Stimulated activated CD8-positive, alpha-beta memory T cell treated with anti-CD3 and anti-CD28 coated beads, Interleukin-4, amount 100 ng/mL, for 48 hours (primary cell): ENCODE measurements around the gene NME5.
"Not testable (repeated sequence)": the region's sequence is repeated elsewhere in the genome, so short reads cannot be mapped to it uniquely, and the experiment has no call there.

Source experiments
- DNase-seq: peaks from one replicate; pipeline ENCODE4 v3.0.0-alpha.2; 2020

NME5 gene, protein sequence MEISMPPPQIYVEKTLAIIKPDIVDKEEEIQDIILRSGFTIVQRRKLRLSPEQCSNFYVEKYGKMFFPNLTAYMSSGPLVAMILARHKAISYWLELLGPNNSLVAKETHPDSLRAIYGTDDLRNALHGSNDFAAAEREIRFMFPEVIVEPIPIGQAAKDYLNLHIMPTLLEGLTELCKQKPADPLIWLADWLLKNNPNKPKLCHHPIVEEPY

DNA sequence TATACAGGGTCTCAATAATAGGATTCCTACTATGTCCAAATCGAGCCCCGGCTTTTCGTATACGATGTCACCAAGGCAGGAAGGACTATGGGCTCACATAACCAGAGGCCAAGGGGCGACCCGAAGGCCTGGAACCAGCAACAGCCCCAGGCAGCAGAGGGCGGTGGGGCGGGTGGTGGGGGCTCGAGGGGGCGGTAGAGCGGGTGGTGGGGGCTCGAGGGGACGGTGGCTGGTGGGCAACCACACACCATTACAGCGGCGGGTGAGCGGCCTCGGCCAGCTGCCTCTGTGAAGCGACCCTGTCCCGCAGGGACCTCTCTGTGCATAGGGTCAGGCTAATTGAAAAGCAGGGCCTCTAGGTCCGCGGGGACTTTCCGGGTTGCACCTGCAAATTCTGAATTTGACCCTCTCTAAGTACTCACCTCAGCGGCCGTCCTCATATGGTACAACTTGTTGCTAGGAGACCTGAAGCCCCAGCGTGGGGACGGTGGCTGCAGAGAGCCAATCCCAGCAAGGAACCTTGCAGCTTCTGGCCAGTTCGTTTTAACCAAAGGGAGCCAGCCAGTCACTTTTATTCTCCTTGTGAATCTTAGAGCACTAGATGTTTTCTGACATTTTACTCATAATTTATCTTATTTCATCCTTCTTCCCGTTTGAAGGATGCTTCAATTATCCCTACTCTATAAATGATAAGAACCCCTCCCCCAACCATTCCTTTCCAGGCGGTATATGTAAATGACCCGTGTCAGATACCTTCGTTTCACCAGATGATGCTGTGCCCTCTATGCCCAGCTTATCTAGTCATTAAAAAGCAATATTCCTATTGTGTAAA is at the start of gene NME5:
TSS of gene NME5 (minus strand) at position 480 of the 832 bp plus-strand sequence. CDS start 648 bp downstream, outside the sequence.
- DNase-seq = peak; percentile 31

DNA sequence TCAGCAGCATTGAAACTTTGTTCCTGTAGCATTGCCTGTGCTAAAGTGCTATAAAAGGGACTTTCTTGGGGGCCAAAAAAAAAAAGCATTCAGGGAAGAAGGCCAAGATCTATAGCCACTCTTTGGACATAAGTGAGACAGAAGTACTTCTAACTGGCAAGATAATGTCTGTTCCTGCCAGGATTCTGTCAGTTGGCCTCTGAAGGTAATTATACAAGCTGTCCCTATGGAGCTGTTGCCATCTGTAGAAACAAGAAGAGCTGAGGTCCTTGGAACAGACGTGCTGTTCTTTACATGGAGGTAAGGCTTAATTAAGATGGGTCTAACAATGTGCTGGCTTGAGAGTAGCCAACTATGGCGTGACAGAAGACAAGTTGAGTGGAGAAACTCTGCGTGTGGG is 49.4 kb upstream of the NME5 start:
- no peak for DNase-seq

DNA sequence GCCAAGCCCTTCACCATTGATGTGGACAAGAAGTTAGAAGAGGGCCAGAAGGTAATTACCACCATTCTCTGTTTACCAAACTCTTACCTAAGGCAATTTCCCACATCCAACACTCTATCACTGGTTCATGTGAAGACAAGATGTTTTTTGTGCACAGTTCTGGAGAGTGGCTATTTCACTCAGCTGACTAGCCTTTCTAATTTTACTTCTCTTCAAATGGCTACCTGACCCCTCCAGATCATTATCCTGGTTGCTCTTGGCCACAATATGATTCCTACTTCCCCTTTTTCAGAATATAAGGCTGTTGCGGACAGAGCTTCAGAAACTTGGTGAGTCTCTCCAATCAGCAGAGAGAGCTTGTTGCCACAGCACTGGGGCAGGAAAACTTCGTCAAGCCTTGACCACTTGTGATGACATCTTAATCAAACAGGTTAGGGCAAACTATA is 46.8 kb upstream of the NME5 start:
- no peak for DNase-seq

DNA sequence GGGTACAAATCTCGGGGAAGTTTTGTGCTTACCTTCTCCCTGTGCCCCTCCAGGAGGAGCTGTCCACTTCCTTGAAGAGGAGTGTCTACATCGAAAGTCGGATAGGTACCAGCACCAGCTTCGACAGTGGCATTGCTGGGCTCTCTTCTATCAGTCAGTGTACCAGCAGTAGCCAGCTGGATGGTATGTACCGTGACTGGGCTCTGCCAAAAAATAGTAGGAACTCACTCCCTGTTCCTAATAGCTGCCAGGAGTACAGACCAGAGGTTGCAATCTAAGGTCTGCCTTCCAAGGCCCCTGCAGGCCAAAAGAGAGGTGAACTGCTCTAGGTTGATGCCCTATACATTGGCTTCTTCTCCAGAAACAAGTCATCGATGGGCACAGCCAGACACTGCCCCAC is 43.6 kb upstream of the NME5 start:
- no peak for DNase-seq

DNA sequence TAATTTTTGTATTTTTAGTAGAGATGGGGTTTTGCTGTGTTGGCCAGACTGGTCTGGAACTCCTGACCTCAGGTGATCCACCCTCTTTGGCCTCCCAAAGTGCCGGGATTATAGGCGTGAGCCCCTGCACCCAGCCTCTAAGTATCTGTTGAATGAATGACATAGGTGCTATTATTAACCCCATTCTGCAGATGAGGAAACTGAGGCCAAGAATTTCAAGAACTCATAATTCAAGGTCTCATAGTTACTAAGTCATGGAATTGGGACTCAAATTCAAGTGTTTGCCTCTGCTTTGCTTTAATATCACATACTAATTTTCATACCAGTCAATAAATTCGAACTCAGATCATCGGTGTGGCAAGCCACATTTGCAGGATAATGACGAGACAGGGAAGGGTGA is 41.6 kb upstream of the NME5 start:
- no peak for DNase-seq

DNA sequence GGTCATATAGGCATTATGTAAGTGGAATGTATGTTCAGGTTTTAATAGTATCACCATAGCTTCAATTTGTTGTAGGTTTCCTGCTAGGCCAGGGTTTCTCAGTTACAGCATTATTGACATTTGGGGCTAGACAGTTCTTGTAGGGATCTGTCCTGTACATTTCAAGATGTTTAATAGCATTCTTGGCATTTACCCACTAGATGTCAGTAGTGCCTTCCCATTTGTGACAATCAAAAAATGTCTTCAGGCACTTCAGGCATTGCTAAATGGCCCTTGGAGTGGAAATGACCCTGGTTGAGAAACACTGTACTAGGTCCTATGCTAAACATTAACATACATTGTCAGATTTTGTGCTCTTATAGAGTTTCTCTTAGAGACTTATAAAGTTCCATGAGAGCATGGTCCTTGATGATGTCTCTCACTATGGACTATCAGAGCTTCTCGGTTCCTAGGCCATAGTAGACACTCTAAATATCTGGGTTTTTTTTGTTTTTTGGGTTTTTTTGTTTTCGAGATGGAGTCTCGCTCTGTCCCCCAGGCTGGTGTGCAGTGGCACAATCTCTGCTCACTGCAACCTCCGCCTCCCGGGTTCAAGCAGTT is 41.1 kb upstream of the NME5 start:
- no peak for DNase-seq

DNA sequence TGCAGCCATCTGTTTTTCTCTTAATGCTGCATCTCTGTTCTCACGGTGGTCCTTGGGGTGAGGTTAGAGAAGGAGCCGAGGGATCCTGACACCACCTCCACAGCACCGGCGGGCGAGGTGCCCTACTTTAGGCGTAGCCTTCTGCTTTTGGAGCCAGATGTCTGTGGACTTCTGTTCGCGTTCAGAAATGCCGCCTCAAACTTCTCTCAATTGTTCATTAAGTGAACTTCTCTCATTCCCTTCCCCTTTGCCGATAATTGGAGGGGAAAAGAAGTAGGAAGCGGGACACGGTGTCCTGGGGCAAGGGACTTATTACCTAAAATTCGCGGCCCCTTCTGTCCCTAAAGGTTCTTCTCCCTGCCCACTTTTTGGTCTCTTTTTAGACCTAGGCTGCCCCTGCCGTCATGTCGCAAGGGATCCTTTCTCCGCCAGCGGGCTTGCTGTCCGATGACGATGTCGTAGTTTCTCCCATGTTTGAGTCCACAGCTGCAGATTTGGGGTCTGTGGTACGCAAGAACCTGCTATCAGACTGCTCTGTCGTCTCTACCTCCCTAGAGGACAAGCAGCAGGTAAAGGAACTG is 40.1 kb upstream of the NME5 start:
- peak; percentile 34 for DNase-seq

DNA sequence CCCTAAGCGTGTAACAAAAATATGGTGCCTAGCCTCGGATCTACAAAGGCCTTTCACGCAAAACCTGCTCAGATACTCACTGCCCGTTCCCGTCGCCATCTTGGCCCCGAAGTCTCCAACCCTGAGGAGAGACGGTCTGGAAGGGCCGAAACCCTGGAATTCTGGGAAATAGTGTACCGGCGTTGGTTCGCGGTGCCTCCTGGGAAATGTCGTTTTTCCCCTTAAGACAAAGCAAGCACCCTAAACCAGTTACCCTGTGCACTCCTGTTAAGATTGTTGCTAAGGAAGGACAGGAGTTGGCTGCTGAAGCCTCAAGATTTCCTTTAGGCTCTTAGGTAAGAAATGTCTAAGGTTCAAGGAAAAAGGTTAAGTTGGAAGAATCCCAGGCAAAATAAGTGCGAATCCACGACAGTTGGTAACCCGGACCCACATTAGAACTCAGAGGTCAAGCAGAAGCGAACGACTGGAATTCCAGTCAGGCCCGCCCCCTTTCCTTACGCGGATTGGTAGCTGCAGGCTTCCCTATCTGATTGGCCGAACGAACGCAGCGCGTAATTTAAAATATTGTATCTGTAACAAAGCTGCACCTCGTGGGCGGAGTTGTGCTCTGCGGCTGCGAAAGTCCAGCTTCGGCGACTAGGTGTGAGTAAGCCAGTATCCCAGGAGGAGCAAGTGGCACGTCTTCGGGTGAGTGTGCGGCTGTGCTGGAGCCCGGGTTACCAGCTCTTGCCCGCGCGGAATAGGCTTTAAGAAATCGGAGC is 39.5 kb upstream of the NME5 start, which contains the start of the genes BRD8 and KIF20A:
TSS of gene BRD8 (minus strand) at position 115 of the 761 bp plus-strand sequence. CDS start at position 99, 16 bp downstream.
TSS of gene KIF20A (plus strand) at position 597 of the 761 bp plus-strand sequence. CDS start 569 bp downstream, outside the sequence.
- peak; percentile 94 for DNase-seq

DNA sequence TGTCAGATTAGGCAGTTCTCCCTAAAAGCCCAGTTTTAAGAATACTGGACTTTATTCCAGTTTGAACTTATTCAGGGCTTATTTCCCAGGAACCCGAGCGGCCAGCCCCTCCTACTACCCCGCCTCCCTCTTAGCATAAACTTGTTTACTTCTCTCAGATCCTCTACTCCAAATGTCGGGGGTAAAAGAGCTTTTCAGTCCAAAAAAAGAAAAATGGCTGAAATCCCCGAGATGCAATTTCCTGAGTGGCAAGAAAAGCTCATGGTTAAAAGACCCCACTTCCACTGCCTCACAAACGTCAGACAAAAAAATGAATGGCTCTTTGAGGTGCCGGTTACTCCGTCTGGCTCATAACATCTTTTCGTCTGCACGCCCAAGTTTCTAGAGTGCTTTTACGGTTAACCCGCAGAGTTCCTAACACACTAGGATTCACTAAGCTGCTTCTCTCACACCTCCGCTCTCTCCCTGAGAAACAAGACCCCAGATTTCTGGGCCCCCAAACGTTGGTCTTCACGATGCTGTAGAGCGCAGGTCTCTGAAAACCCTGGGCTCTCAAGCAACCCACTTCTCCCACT is 38.8 kb upstream of the NME5 start:
- peak; percentile 54 for DNase-seq

DNA sequence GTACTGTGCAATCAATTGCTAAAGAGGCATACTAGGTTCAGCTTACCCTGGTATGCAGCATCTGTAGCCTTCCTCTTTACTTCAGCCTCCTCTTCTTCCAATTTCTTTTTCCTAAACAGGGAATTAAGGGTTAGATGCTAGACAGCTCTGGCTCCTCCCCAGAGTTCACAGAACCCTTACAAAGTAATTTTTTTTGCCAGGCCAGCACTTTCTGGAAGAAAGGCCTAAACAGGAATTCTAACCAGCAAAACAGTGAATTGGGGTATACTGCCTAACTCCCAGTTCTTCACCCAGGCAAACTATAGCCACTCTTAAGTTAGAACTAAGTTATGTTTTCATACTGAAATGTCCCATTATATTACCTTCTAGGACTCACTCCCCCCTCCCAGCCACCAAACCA is 31.1 kb upstream of the NME5 start:
- DNase-seq = no peak

DNA sequence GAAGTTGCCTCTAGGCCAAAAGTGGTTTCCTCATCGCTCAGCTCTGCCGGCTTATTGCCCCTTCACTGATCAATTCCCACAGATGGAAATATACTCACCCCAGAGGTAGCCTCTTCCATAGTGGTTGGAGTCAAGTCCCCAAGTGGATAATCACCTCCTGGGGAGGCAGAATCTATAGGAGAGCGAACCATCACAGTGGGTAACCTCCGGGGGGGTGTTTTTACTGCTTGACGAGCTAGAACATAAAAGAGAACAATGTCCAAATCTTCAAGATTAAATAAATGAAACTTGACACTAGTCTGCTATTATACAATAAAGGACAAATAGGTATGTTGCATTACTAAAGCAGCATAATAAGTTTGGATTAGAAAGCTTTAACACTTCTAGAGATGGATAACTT is 29.9 kb upstream of the NME5 start:
- DNase-seq = no peak

DNA sequence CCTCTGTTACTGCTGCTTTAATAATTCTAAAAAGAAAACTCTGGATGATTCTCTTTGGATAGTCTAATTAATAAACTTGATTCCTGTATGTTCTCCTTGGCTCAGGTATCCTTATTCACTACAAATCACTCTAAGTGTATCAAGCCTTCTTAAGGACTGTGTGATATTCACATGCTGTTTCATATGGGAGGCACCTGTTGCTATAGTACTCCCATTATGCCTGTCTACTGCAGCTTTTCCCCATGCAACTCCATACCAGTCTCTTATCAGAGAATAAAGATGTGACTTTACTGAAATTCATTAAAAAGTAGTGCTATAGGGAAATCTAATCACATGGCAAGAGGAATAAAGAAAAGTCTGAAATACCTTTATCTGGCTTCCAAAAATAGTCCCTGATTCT is 24.5 kb upstream of the NME5 start:
- no peak for DNase-seq

DNA sequence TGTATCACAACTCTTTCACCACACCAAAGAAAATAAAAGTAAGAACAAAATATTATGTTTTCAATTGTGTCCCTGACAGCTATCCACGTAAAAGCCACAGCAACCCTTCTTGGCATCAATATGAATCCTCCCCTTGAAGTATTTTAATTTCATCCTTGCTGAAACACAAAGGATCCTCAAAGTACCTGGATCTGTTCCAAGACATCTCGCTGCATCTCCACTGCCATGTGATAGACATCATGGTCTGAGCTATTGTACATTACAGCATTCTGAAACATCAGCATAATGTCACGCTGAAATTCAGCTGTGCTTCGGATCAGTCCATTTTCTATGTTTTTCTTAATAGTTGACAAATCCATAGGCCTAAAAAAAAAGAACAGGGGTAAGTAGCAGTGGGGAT is 21.5 kb upstream of the NME5 start:
- no peak for DNase-seq

DNA sequence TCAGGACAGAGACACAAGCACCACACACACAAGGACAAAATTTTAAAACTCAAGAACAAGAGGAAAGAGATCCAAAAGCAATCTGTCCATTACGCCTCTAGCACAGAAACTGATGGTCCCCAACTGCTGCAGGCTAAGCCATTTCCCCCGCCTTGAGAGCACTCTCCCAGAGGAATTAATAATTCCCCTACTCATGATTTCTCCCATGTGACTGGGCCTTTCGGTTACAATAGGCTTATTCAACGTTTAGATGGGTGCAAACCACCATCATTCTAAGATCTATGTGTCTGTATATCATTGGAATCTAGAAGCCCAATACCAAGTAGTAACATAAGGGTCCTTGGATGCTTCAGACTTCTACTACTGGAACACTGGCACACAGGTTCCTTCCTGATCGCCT is 20.4 kb upstream of the NME5 start:
- DNase-seq = no peak

DNA sequence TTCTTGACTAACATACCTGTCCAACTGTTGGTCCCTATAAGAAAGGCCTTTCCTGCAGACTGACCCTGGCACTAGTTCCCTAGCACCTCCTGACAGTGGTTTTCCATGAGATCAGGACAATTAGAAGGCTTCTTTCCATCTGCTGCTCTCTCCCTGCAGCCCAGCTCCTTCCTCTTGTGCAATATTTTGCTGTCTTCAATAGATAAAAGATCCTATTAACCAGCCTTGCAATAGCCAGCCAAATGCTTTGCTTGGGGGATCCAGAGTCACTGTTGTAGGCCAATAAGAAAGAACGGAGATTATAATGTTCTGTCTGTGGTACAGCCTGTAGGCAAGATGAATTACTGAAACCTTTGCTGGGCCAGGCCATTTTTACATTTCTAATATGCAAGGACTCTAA is 18.4 kb upstream of the NME5 start:
- no peak for DNase-seq

DNA sequence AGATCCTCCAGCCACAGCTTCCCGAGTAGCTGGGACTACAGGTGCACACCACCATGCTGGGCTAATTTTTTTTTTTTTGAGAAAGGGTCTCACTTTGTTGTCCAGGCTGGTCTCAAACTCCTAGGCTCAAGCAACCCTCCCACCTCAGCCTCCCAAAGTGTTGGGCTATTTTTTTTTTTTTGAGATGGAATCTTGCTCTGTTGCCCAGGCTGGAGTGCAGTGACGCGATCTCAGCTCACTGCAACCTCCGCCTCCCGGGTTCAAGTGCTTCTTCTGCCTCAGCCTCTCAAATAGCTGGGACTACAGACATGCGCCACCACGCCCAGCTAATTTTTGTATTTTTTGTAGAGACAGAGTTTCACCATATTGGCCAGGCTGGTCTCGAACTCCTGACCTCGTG is 16.7 kb upstream of the NME5 start:
- DNase-seq = not testable (repeated sequence)

DNA sequence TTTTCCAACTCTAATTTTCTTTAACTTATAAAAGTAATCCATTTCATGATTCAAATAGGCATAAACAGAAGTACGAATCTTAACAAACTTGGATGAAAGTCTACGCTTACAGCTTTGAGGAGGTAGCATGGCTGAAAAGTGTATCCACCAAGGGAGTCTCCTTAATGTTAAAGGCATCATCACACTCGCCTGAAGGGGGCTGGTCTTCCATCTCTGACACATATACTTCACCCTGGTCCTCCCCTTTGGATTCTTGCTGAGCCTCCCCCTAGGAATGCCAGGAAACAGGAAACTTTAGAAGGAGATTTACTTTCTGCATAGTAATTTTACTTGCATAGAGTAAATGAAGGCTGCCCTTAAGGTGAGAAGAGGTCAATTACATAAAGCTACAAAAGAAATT is 10.3 kb upstream of the NME5 start:
- no peak for DNase-seq

DNA sequence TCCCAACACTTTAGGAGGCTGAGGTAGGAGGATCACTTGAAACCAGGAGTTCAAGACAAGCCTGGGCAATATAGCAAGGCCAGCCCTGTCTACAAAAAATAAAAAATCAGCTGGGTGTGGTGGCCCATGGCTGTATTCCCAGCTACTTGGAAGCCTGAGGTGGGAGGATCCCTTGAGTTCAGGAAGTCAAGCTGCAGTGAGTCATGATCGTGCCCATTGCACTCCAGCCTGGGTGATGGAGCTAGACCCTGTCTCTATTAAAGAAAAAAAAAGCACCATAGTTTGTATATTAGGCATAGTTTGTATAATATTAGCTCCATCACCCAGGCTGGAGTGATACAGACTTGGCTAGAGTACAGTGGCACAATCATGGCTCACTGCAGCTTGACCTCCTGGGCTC is 9.6 kb upstream of the NME5 start:
- no peak for DNase-seq

DNA sequence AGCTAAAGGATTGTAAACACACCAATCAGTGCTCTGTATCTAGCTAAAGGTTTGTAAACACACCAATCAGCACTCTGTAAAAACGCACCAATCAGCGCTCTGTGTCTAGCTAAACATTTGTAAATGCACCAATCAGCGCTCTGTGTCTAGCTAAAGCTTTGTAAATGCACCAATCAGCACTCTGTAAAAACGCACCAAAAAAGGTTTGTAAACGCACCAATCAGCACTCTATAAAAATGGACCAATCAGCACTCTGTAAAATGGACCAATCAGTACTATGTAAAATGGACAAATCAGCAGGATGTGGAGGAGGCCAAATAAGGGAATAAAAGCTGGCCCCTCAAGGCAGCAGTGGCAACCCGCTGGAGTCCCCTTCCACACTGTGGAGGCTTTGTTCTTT is 4.3 kb upstream of the NME5 start:
- DNase-seq = not testable (repeated sequence)

DNA sequence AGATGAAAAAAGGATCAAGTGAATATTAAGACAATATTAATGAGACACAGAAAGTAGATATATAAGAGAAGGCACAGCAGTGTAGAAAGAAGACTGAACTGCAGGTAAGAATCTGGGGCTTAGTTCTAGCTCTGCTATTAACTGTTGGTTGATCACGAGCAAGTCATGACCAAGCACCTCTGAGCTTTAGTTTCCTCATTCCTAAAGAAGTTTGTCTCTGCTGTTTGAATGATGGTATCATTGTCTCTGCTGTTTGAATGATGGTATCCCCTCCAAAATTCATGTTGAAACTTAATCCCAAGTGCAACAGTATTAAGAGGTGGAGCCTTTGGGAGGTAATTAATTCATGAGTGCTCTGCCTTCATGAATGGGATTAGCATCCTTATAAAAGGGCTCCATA is 2.5 kb upstream of the NME5 start:
- no peak for DNase-seq

DNA sequence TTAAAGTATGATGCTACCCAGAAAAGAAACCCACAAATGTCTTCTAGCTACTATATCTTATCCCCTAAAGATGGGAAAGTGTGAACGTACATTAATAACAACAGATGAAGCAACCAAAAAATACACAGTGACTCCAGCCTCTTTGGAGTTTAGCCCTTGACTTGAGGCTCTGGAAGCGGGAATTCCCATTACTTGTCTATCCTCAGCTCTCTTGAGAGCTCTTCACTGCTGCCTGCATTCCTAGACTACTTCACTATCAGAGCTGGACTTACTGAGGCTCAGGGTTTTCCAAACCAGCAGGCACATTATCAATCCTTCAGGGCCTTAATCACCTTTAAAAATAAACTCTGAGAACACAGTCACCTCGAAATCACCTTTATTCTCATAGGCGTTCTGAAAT is 1.0 kb upstream of the NME5 start:
- DNase-seq = no peak

DNA sequence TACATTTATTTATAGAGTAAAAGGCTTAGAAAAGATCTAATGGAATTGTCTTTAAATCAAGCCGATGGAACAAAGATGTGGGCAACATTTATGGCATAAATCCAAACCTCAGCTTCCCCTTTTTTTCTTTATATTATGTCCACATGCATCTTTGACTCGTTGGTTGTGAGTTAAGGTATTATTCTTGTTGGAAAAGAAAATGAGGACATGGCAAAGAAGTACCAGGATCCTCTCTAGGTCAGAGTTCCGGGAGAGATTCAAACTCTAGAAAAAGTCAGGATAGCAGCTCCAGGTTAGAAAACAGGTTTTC is 508 bp upstream of the NME5 start:
- no peak for DNase-seq

DNA sequence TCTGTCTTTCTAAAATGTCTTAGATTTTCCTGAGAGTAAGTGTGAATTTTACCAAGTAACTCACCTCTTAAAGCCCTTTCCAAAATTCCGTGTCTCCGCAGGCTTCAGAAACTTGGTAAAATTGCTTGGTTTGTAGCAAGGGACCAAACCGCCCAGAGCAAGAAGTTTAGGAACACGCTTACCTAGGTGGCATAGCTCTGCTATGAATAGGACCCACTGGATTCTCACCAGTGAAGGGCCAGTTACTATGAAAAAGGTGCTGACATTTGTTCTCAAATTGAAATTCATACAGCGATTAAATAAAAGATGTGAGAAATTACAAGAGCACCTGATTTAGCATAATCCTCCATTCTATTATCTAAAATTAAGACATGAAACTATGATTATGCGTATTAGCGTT is 6.7 kb downstream of the NME5 start:
- no peak for DNase-seq
